HepG2 (cell line): ENCODE data around the gene NECAP2. TPM values are rescaled to one million over a fixed set of nuclear protein-coding genes. Genes with fewer than 3 reads are reported as not detected.

Experiments
- AKAP8 ChIP-seq: sonication (generic); formaldehyde crosslinking; IDR thresholded peaks from 2 replicates; pipeline ENCODE4 v1.5.1; 2020; ENCODE audit warnings: mild to moderate bottlenecking, missing genetic modification reagents
- GTF3A ChIP-seq: sonication (generic); formaldehyde crosslinking; conservative IDR thresholded peaks from 2 replicates; pipeline ENCODE4 v1.4.0; 2020; ENCODE audit warnings: mild to moderate bottlenecking, missing genetic modification reagents
- KIAA2018 ChIP-seq: sonication (generic); formaldehyde crosslinking; IDR thresholded peaks from 2 replicates; pipeline ENCODE4 v1.5.0; 2020; ENCODE audit warnings: mild to moderate bottlenecking, missing genetic modification reagents, borderline replicate concordance
- MAFK ChIP-seq, 2 experiments: IDR thresholded peaks in 1 of 2; conservative IDR thresholded peaks in 1 of 2; 2 replicates each; pipeline ENCODE4 v1.6.1; 2011; ENCODE audit warnings: improper control_type of control experiment in 2 of 2, low read length in 2 of 2
- MBNL3 ChIP-seq: fragments of 250-450 bp; sonication (Bioruptor Pico); conservative IDR thresholded peaks from 2 replicates; pipeline ENCODE4 v1.8.0; 2022; ENCODE audit warnings: mild to moderate bottlenecking, inconsistent platforms
- NBN ChIP-seq: fragments of 450-650 bp; conservative IDR thresholded peaks from 2 replicates; pipeline ENCODE4 v1.6.1; 2017
- NFE2L1 ChIP-seq: sonication (generic); formaldehyde crosslinking; IDR thresholded peaks from 2 replicates; pipeline ENCODE4 v1.4.0; 2020; ENCODE audit warnings: missing genetic modification reagents, mild to moderate bottlenecking, borderline replicate concordance
- NFKBIZ ChIP-seq: IDR thresholded peaks from 2 replicates; pipeline ENCODE4 v1.6.1; 2018; ENCODE audit warnings: missing genetic modification reagents, missing compliant biosample characterization
- PBX2 ChIP-seq: IDR thresholded peaks from 2 replicates; pipeline ENCODE4 v1.6.1; 2016; ENCODE audit warnings: control low read depth
- PRDM15 ChIP-seq: sonication (generic); formaldehyde crosslinking; IDR thresholded peaks from 2 replicates; pipeline ENCODE4 v1.4.0; 2020; ENCODE audit warnings: missing genetic modification reagents
- TARDBP ChIP-seq: sonication (generic); formaldehyde crosslinking; IDR thresholded peaks from 2 replicates; pipeline ENCODE4 v1.8.0; 2022; ENCODE audit warnings: mild to moderate bottlenecking, missing genetic modification reagents
- ZFP36 ChIP-seq: fragments of 150-350 bp; IDR thresholded peaks from 2 replicates; pipeline ENCODE4 v1.6.1; 2018; ENCODE audit warnings: borderline replicate concordance, low read length, low read depth; ENCODE audit not compliant: partially characterized antibody
- ZNF431 ChIP-seq: sonication (generic); formaldehyde crosslinking; IDR thresholded peaks from 2 replicates; pipeline ENCODE4 v1.9.0; 2022; ENCODE audit warnings: missing genetic modification reagents, low read depth, mild to moderate bottlenecking, borderline replicate concordance
- ZNF441 ChIP-seq: sonication (generic); formaldehyde crosslinking; IDR thresholded peaks from 2 replicates; pipeline ENCODE4 v1.7.0; 2021; ENCODE audit warnings: missing genetic modification reagents, borderline replicate concordance
- ZNF614 ChIP-seq: IDR thresholded peaks from 2 replicates; pipeline ENCODE4 v1.6.1; 2018; ENCODE audit warnings: missing biosample characterization, missing genetic modification reagents, inconsistent platforms, borderline replicate concordance
- polyA plus RNA-seq, 8 experiments: library from polyadenylated mRNA; depleted of rRNA in 3 of 8; stranded (reverse) in 7 of 8; unstranded in 1 of 8; fragments of >200 nt; fragmentation: Illumina TruSeq in 4 of 8; extraction: Trizol in 4 of 8; gene quantifications; 2 replicates each; pipeline versions ENCODE4 v1.2.1 to v1.2.3, GENCODE V29; 2011 to 2016; ENCODE audit warnings: low read depth in 4 of 8, missing spikeins in 1 of 8, mixed read lengths in 1 of 8; ENCODE audit not compliant: insufficient read depth in 1 of 8
- total RNA-seq, 5 experiments: library from RNA; depleted of rRNA; stranded (reverse); fragments of >200 nt; fragmentation: Illumina TruSeq; extraction: Trizol; gene quantifications; 2 replicates each; pipeline ENCODE4 v1.2.3, GENCODE V29; 2016; ENCODE audit warnings: low read depth in 1 of 5

Gene NECAP2
- total and polyA plus RNA-seq, 2 of the 13 experiments (the other 11 are each of a cell fraction or from before 2014, with no cell fraction given): 38.5 to 52.3 TPM

- TF ChIP-seq NFE2L1 (CRISPR knock-in tag) (peak; percentile 85; the same call in 1 of the 2 replicates), ZFP36 (no peak), NFKBIZ (CRISPR knock-in tag) (peak; percentile 64; the same call in 1 of the 2 replicates), NBN (no peak), ZNF441 (peak; percentile 81), GTF3A (CRISPR knock-in tag) (peak; percentile 54; the same call in 1 of the 2 replicates), TARDBP (CRISPR knock-in tag) (peak; percentile 76), MAFK (conservative IDR thresholded peaks at IDR 0.05 in 1 of 2, IDR thresholded peaks at IDR 0.05 in 1 of 2; ENCODE audit: low read length in 2 of 2) (no peak), ZNF614 (CRISPR knock-in tag) (peak; percentile 74; the same call in 1 of the 2 replicates), AKAP8 (CRISPR knock-in tag) (no peak), MBNL3 (no peak), ZNF431 (CRISPR knock-in tag) (peak; percentile 72), PBX2 (CRISPR knock-in tag) (no peak), KIAA2018 (CRISPR knock-in tag) (no peak), PRDM15 (CRISPR knock-in tag) (no peak)
Measured at GRCh38 chr1:16440470-16441281, at the start of gene NECAP2 (continued).
